NCI-H2107 treated with DMSO at 0.1 percent for 48 hours (cell line): Measurements from ENCODE around the gene KIF13A.
"Not testable (repeated sequence)": the region's sequence is repeated elsewhere in the genome, so short reads cannot be mapped to it uniquely, and the experiment has no call there.

Experiments
- DNase-seq: peaks from one replicate; lab custom pipeline; 2025; ENCODE audit not compliant: unreplicated experiment; lab: John Stamatoyannopoulos, UW

The KIF13A gene

DNA sequence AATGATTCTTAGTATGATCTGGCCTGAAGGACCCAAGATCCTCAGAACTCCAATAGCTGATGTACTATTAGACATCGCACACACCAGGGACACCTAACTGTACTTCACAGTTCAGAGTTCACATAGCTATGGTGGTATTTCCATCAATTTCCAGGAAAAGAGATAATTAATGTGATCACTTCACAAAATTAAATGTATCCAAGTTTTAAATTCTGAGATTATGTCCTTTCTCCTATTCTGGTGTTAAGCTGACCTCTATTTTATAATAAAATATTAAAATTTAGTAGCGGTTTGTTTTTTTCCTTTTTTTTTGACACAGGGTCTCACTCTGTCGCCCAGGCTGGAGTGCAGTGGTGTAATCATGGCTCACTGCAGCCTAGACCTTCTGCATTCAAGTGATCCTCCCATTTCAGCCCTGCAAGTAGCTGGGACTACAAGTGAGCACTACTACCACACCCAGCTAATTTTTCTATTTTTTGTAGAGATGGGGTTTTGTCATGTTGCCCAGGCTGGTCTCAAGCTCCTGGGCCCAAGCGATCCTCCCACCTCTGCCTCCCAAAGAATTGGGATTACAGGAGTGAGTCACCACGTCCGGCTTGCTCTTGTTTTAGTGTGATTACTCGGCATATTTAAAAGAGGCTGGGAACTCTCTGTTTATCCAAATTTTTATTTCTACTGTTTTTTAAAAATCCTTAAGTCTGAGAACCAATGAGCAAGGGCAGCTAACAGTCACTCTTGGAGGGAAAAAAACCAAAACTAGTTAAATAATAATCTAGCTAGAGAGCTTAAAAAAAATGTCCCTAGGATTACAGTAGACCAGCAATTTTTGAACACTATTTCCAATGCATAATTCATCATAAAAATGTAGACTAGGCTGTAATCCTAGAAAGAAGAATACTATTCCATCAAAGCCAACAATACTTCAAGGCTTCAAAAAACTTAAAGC, 16.0 kb downstream of the KIF13A start:
- DNase-seq, result no peak

DNA sequence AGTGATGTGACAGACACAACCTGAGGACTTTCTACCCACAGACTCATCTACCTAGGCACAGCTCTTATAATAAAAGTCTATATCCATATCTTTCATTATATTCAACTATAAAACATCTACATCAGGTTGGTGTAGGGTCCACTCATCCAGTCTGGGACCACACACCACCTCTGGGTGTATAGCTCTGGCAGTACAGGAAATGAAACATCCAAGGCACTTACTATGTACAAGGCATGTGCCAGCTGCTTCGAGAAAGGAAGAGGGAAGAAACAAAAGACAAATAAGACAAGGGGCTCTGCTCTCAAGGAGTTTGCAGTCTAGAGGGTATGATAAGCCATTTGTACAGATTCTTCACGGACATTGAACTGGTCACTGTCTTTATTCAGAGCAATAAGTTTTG, 18.6 kb downstream of the KIF13A start:
- DNase-seq, result no peak

- DNase-seq, result no peak
Observed at GRCh38 chr6:17967668-17968518, 19.5 kb downstream of the KIF13A start.

GRCh38 chr6:17966451-17966850, 21.0 kb downstream of the KIF13A start:
- no peak for DNase-seq

DNA sequence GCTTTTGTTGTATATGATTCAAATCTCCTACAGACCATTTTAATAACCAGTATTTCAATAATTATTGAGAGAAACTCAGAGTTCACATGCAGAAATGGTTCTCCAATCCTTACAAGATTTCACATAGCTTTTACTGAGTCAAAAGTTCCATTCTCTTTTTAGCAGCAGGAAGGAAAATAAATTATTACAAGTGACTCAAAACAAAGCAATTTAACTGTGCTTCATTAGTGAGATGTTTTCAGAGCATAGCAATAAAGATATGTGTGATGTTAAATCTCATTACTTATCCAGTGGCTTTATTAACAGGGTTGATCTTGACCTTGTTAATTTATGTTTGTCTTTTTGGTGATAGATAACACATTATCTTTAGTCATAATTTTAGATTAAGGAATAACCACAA, 22.0 kb downstream of the KIF13A start:
- no peak for DNase-seq

DNA sequence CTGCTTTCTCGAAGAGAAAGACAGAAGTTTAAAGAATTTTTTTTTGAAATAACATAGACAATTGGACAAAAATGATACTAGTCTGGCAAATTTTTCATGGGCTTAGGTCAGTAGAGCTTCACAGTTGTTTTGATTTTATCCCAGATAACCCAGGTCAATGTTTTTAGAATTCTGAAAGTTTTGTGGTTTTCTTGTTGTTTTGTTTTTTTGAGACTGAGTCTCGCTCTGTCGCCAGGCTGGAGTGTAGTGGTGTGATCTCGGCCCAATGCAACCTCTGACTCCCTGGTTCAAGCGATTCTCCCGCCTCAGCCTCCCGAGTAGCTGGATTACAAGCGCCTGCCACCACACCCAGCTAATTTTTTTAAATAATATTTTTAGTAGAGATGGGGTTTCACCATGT, 22.8 kb downstream of the KIF13A start:
- no peak for DNase-seq

GRCh38 chr6:17962436-17963031, 24.9 kb downstream of the KIF13A start:
- no peak for DNase-seq

GRCh38 chr6:17959302-17959701, 28.1 kb downstream of the KIF13A start:
- no peak for DNase-seq

DNA sequence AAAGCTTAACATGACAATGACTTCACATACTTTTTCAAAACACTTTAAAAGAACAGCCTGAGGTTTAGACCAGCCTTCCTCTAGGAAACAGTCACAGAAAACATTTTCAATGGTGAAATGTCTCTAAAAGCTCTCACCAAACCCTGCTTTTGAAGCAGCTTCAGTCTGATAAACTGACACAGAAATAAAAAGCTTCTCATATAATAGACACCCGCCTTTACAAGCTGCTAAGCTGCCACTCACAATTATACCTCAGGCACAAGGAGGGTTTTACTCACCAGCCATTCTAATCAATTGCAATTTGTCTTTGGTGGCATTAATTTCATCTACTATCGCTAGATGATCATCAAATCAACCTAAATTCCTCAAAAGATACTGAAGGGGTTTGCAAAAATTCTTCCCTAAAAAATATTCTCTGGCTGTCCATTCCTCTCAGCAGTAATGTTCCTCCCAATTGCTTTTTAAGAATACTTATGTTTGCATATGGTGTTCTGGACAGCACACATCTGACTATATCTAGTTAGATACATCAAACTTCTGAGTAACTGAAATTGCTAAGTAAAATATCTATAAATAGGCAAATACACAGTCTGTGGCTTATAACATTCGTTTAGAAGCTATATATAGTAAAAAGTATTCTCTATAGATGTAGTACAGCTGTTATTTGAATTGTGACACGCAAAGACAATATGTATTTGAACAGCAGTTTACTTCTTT, 29.4 kb downstream of the KIF13A start:
- DNase-seq, result no peak

DNA sequence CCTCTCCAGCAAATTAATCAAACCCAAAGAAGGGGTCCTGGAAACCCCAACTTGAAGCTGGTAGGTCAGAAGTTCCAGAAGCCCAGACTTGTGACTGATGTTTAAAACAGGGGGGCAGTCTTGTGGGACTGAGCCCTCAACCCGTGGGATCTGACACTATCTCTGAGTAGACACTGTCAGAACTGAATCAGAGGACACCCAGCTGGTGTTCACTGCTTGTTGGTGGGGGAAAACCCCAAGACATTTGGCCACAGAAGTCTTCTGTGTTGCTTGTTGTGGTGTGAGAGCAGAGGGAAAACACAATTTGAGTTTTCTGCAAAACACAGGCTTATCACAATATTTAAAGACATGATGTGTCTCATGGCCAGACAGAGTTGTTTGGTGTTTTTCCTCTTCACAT, 29.9 kb downstream of the KIF13A start:
- DNase-seq, result no peak

DNA sequence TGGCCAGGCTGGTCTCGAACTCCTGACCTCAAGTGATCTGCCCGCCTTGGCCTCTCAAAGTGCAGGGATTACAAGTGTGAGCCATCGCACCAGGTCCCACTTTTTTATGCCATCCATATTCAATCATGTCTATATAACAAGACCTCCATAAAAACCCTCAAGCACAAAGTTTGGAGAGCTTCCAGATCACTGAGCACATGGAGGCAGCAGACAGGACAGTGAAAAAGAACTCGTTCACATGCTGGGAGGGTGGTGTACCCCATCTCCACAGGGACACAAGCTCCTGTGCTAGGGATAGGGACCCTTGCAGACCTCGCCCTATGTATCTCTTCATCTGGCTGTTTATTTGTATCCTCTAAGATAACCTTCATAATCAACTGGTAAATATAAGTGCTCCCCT, 30.3 kb downstream of the KIF13A start:
- DNase-seq, result no peak

DNA sequence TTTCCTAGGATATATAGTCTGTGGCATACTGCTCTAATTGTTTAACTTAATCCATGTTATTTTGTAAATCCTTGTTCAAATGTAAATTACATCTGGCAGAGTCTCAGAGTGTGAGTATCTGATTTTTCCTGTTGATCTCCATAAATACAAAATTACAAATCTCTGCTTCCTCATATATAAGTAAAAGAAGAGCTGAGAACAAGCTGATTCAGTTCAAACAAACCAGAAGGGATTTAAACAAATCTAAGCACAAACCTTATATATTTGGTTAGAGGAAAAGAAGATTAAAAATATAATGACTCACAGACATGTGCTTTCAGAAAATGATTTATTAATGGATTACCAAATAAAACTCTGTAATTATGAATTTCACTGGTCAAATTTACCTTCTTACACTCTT, 37.3 kb downstream of the KIF13A start:
- no peak for DNase-seq

DNA sequence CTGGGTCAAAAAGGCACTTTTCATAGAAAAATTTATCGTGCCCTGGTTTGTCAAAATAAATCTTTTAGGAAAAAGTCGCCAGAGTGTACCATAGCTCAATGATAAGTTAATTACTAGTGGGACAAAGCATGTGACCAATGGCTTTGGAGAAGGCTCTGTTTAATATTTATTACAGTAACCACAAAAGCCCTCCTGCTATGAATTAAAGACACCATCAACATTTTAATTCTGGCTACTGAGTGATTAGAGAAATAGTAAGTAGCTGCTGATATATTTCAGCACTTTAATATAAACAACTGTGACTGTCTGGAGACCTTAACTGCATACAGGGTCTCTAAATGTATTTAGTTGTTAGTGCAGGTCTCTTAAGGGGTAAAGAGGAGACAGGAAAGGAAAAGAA, 38.3 kb downstream of the KIF13A start:
- no peak for DNase-seq

DNA sequence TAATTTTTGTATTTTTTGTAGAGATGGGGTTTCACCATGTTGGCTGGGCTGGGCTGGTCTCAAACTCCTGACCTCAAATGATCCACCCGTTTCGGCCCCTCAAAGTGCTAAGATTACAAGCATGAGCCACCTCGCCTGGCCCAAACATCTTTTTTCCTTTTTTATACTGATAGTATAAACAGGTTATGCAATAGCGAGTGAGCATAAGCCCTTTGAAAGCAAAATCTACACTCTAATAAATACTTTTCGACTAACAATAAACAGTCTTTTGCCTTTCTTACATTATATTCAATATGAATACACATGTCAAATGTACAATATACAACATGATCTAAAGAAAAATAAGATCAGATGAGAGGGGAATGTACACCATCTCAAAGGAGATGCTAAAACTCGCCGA, 38.7 kb downstream of the KIF13A start:
- DNase-seq, result no peak

DNA sequence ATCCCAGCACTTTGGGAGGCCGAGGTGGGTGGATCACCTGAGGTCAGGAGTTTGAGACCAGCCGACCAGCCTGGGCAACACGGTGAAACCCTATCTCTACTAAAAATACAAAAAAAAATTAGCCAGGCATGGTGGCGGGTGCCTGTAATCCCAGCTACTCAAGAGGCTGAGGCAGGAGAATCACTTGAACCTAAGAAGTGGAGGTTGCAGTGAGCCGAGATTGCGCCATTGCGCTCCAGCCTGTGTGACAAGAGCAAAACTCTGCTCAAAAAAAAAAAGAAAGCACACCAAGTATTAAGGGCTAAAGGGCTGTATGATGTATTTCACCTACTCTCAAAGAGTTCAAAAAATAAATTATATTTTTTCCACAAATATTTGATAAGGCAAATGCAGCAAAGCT, 39.9 kb downstream of the KIF13A start:
- not testable (repeated sequence) for DNase-seq

GRCh38 chr6:17945575-17945974, 41.9 kb downstream of the KIF13A start:
- DNase-seq, result no peak

GRCh38 chr6:17945111-17945510, 42.3 kb downstream of the KIF13A start:
- no peak for DNase-seq

GRCh38 chr6:17941318-17941717, 46.1 kb downstream of the KIF13A start:
- no peak for DNase-seq

DNA sequence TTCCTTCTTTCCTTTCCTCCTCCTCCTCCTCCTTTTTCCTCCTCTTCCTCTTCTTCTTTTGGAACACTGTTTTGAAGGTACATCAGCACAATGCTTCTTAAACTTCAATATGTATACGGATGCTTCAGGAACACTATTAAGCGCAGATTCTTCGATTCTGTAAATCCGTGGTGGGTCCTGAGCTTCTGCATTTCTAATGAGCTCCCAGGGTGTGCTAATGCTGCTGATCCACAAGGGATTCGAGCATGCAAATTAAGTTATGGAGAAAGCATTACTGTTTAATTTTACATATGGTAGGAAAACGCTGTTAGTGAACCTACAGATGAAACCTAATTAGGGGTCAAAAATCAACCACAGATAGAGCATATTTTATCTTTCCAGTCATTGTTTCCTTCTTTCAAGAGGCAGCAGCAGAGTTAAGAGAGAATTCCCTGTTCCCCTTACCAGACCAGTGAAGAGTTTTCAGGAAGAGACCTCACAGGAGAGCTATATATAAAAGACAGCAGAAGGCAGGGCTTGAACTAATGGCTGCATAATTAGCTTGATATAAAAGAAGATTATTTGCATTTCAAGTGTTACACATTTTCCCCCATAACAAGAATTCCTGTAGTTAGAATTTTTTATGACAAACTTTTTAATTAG, 47.2 kb downstream of the KIF13A start:
- no peak for DNase-seq

DNA sequence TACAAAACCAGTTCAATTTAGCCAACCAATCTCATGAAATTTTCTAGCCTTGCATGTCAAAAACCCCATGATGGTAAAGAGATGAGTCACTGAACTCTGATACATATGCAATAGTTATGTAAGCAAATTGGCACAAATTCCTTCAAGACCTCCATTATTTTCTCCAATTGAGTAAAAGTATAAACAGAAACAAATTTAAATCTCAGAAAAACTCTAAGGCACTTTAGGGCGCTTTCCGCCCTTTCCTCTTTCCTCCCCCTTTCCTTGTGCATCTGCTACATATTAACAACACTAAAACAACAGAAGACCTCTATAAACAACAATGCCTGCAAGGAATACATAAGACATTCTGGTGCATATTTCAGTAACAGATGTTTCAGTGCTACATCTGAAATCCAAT, 48.5 kb downstream of the KIF13A start:
- DNase-seq, result no peak
